ENCODE data around the gene ARMC5.

- no peak for TF ChIP-seq EP300 (IDR thresholded peaks at IDR 0.05)
- no peak for TF ChIP-seq POLR2A (IDR thresholded peaks at IDR 0.05)
These were observed 17.3 kb upstream of the ARMC5 start for GRCh38 chr16:31441956-31442355.
